OCI-LY1 (cell line): ENCODE results near the gene CRYBG1.

Source experiments
- CTCF ChIP-seq: fragments of 200-600 bp; sonication (generic), shearing (Covaris generic); IDR thresholded peaks from 2 replicates; pipeline ENCODE4 v1.5.1; 2017; ENCODE audit warnings: mild to moderate bottlenecking, antibody characterized with exemption, low read length, moderate library complexity, mixed read lengths
- EZH2 ChIP-seq: fragments of 200-600 bp; sonication (generic), shearing (Covaris generic); IDR thresholded peaks from 2 replicates; pipeline ENCODE4 v1.8.0; 2017; ENCODE audit warnings: borderline replicate concordance, mixed run types, mild to moderate bottlenecking, antibody characterized with exemption, low read length, moderate library complexity, mixed read lengths

DNA sequence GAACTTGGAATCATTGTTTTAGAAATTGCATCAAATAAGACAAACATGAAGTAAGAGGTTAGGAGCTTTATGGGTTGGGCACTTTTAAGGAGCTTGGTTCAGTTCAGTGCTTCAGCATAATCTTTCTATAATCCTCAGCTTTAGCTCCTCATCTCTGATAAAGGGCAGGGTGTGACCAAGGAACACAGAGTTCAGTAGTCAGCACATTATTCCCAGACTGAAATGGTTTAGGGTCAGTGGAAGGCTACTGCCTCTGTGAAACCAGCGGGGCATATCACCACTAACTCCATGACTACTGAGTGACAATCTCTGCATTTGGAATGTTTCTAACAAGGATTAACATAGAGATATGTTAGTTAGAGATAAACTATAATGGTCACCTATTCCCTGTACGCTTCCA is 36.9 kb downstream of the CRYBG1 start:
- TF ChIP-seq EZH2 (no peak), CTCF (no peak)
